Measurements from ENCODE around the gene DDX25. TPM values are rescaled to one million over a fixed set of nuclear protein-coding genes. Genes with fewer than 3 reads are reported as not detected.
"Not testable (repeated sequence)": the region's sequence is repeated elsewhere in the genome, so short reads cannot be mapped to it uniquely, and the experiment has no call there.

DDX25 gene
- total RNA-seq, 4 donors from 2014 or later, result 0.17 to 0.42 TPM; not detected in 2

DNA sequence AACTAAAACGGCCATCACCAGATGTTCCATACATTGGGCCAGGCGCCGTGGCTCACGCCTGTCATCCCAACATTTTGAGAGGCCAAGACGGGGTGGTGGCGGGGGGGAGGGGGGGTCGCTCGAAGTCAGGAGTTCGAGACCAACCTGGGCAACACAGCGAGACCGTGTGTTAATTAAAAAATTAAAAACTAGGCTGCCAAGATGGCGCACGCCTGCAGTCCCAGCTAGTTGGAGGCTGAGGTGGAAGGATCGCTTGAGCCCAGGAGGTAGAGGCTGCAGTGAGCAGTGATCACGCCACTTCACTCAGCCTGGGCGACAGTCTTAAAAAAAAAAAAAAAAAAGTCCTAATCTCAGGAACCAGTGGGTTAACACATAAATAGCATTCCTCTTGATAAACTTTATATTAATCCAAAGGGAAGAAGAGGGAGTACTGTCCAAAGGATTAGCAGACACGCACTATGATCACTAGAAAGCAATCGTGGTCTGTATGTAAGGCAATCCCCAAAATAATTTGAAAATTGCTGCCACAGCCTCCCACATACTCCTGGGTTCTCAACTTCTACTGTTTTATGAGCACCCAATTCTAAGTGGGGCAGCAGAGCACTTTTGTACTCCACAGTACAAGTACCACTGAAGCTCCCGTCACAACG lies 1.9 kb upstream of the DDX25 start:
- intact Hi-C loops (cut with DNase I; ENCODE audit: low total_unique reads), result no loop called here
- WGBS, 2 donors, result 48 to 54% methylated on average over 20 of the region's 20 CpGs
- no peak for DNase-seq (ENCODE audit: low spot score in 2 of 2)

DNA sequence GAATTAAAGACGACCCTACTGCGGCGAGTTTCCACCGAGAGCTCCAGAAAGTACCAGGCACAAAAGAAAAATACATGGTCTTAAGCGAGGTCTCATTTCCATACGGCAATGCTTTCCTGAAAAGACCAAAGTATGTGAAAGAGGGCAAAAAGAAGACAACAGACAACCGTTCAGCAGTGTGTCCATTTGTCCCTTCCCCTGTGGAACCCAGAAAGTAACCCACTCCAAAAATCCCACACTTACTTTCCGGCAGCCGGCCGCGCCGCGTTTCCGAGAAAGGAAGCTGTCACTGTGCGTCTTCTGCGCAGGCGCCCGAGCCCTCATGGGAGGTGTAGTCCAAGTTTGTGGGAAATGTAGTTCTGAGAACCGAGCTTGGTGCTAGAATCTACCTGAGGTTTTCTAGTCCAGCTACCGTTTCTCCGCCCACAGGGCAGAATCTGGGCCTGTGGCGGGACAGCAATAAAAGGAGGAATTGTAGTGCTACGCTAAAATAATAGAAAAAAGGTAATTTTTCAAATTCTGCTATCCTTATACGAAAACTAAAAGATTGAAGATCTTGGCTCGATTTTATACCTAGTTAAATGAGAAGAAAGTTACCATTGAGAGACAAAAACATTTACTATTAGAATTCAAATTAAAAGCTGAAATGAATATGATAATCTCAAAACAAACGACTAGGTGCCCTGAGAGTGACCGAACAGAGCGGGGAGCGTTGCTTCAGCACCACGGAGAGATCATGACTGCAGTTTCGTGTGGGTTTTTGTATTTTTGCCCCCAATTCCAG lies 1.2 kb upstream of the DDX25 start, which contains the start of gene PUS3:
Gene PUS3, minus strand, starts transcription at position 280 of the 784 bp plus-strand sequence. CDS start 6,922 bp downstream, outside the sequence.
- DNase-seq (ENCODE audit: low spot score in 2 of 2), result peak; percentile 87 to 97
- no peak for TF ChIP-seq POLR2A (IDR thresholded peaks at IDR 0.05)
- TF ChIP-seq, protein P1, sequence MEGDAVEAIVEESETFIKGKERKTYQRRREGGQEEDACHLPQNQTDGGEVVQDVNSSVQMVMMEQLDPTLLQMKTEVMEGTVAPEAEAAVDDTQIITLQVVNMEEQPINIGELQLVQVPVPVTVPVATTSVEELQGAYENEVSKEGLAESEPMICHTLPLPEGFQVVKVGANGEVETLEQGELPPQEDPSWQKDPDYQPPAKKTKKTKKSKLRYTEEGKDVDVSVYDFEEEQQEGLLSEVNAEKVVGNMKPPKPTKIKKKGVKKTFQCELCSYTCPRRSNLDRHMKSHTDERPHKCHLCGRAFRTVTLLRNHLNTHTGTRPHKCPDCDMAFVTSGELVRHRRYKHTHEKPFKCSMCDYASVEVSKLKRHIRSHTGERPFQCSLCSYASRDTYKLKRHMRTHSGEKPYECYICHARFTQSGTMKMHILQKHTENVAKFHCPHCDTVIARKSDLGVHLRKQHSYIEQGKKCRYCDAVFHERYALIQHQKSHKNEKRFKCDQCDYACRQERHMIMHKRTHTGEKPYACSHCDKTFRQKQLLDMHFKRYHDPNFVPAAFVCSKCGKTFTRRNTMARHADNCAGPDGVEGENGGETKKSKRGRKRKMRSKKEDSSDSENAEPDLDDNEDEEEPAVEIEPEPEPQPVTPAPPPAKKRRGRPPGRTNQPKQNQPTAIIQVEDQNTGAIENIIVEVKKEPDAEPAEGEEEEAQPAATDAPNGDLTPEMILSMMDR (IDR thresholded peaks at IDR 0.05), result no peak
- 2% methylated on average over 31 of the region's 31 CpGs for WGBS, 2 donors
- peak within 1 kb of the TSS; percentile 50 for H3K4me3 ChIP-seq (ENCODE audit: low read depth, poor library complexity, severe bottlenecking)
- intact Hi-C loops (cut with DNase I; ENCODE audit: low total_unique reads), result no loop called here

More for the DNA sequence above, 1.9 kb upstream of the DDX25 start:
- TF ChIP-seq POLR2A (IDR thresholded peaks at IDR 0.05), result no peak
- TF ChIP-seq, protein P1 (IDR thresholded peaks at IDR 0.05), result no peak
- H3K4me3 ChIP-seq (ENCODE audit: low read depth, poor library complexity, severe bottlenecking), result peak overlapping the region; percentile 50

DNA sequence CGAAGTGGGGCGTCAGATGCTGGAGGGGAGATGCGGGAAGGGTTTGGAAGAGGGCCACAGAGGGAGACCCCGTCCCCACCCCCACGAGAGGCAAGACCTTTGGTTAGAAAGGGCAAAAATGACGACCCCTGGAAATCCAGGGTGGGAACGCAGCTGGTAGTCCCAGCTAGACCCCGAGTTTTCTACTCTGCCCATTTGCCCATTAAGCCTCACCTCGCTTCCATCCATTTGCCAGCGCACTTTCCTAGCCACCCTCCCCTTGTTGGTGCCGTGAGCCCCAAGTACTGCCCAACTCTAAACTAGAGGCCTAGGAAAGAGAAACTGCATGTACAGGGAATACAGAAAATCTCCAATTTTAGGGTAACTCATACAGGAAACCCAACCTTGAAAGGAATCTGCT lies 370 bp downstream of the DDX25 start:
- WGBS, 2 donors, result 51 to 53% methylated on average over 11 of the region's 11 CpGs
- DNase-seq (ENCODE audit: low spot score in 2 of 2), result no peak
- H3K4me3 ChIP-seq (ENCODE audit: low read depth, poor library complexity, severe bottlenecking), result no peak overlapping the region
- TF ChIP-seq POLR2A (IDR thresholded peaks at IDR 0.05), result no peak
- TF ChIP-seq, protein P1 (IDR thresholded peaks at IDR 0.05), result no peak
- intact Hi-C loops (cut with DNase I; ENCODE audit: low total_unique reads), result no loop called here

DNA sequence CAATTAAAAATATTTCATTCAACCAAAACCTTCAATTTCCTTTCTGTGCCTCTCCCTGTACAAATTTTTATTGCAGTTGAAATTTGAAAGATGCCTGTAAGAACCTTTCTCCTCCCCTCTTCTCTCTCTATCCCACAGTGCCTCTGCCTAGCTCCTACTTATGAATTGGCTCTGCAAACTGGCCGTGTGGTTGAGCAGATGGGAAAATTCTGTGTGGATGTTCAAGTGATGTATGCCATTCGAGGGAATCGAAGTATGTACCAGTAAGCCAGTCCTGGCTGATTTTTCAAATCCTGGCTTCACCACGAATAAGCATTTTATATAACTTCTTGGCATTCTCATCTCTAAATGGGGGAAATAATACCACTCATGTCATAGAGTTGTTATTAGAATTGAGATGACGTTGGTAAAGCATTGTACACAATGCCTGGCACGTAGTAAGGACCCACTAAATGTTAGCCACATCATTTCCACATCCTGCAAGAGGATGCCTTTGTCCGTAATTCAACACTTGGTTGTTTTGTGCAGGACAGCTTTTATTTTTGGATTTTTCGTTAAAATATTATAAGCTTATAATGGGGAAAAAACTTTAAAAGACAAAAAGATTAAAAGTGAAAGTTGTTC lies 6.0 kb downstream of the DDX25 start:
- H3K4me3 ChIP-seq (ENCODE audit: low read depth, poor library complexity, severe bottlenecking), result no peak overlapping the region
- DNase-seq (ENCODE audit: low spot score in 2 of 2), result no peak
- intact Hi-C loops (cut with DNase I; ENCODE audit: low total_unique reads), result no loop called here
- TF ChIP-seq, protein P1 (IDR thresholded peaks at IDR 0.05), result no peak
- TF ChIP-seq POLR2A (IDR thresholded peaks at IDR 0.05), result no peak
- WGBS, 2 donors, result 66 to 68% methylated on average over 8 of the region's 8 CpGs

DNA sequence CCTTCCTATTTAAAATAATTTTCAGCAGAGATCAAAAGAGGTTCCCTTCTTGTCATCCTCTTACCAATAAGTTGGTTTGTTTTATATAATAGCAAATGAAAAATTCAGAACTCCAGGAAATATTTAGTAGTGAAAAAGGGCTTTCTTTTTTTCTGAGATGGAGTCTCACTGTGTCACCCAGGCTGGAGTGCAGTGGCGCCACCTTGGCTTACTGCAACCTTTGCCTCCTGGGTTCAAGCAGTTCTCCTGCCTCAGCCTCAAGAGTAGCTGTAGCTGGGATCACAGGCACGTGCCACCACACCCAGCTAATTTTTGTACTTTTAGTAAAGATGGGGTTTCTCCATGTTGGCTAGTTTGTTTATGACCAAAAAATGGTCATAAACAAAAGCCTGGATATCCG lies 10.3 kb downstream of the DDX25 start:
- H3K4me3 ChIP-seq (ENCODE audit: low read depth, poor library complexity, severe bottlenecking); intact Hi-C loops (cut with DNase I; ENCODE audit: low total_unique reads); DNase-seq (ENCODE audit: low spot score in 2 of 2): not testable (repeated sequence)
- 92 to 97% methylated on average over 3 of the region's 3 CpGs for WGBS, 2 donors

Measured in lower leg skin (tissue), 4 donors.